ENCODE measurements around the gene ZNF821.

DNA sequence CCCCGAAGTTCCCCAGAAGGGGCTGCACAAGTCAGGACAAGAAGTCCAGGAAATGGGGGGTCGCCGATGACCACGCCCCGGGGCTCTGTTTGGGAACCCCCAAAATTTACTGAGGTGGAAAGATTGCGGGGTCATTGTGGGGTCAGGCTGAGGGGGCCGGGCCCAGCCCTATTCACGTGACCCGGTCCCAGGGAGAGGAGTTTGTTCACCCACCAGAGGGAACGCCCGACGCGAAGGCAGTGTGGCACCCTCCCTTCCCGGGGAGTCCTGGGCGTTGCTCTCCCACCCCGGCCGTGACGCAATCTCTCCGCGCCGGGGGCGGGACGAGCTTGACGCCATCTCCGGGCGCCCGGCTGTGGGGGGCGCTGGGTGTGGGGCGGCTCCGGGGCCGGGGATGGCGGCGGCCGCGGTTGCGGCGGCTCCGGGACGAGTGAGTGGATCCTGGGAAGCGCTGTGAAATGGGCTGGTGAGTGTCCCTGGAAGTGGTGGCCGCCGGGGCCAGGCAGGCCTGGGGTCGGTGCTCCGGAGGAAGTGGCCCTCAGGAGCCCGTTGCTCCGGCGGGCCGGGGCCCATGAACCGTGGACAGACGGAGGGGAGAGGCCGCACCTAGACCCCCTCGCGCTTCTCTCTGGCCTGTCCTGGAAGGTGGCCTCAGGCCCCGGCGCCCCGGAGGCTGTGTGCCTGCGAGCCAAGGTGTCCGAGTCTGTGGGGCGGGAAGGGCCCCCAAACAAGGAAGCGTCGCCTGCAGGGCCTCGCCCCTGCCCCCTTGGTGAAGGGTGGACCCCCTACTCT, 38.1 kb downstream of the ZNF821 start, which contains the start of gene ATXN1L:
- TF ChIP-seq, protein P1, sequence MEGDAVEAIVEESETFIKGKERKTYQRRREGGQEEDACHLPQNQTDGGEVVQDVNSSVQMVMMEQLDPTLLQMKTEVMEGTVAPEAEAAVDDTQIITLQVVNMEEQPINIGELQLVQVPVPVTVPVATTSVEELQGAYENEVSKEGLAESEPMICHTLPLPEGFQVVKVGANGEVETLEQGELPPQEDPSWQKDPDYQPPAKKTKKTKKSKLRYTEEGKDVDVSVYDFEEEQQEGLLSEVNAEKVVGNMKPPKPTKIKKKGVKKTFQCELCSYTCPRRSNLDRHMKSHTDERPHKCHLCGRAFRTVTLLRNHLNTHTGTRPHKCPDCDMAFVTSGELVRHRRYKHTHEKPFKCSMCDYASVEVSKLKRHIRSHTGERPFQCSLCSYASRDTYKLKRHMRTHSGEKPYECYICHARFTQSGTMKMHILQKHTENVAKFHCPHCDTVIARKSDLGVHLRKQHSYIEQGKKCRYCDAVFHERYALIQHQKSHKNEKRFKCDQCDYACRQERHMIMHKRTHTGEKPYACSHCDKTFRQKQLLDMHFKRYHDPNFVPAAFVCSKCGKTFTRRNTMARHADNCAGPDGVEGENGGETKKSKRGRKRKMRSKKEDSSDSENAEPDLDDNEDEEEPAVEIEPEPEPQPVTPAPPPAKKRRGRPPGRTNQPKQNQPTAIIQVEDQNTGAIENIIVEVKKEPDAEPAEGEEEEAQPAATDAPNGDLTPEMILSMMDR (IDR thresholded peaks at IDR 0.05), result no peak
- no peak for TF ChIP-seq JUND (IDR thresholded peaks at IDR 0.05)
- TF ChIP-seq, protein P2, sequence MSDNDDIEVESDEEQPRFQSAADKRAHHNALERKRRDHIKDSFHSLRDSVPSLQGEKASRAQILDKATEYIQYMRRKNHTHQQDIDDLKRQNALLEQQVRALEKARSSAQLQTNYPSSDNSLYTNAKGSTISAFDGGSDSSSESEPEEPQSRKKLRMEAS (IDR thresholded peaks at IDR 0.05; ENCODE audit: low read depth), result peak; percentile 49; the same call in 1 of the 2 replicates
- no peak for TF ChIP-seq EP300 (IDR thresholded peaks at IDR 0.05; ENCODE audit: borderline replicate concordance in 1 of 2, low read depth in 1 of 2, low read length in 1 of 2)
- TF ChIP-seq RAD21 (IDR thresholded peaks at IDR 0.05; ENCODE audit: low read length), result no peak
- TF ChIP-seq, protein P3, sequence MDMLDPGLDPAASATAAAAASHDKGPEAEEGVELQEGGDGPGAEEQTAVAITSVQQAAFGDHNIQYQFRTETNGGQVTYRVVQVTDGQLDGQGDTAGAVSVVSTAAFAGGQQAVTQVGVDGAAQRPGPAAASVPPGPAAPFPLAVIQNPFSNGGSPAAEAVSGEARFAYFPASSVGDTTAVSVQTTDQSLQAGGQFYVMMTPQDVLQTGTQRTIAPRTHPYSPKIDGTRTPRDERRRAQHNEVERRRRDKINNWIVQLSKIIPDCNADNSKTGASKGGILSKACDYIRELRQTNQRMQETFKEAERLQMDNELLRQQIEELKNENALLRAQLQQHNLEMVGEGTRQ (IDR thresholded peaks at IDR 0.05; ENCODE audit: borderline replicate concordance, low read depth, low read length), result no peak; the same call in 1 of the 2 replicates
- peak; percentile 97 for TF ChIP-seq POLR2AphosphoS5 (IDR thresholded peaks at IDR 0.05; ENCODE audit: low read depth, low read length)
- no peak for TF ChIP-seq TEAD4 (IDR thresholded peaks at IDR 0.05; ENCODE audit: borderline replicate concordance, insufficient read depth)
- no peak for TF ChIP-seq SMC3 (IDR thresholded peaks at IDR 0.05; ENCODE audit: low read depth, low read length)

Data from SK-N-SH (cell line).